Stimulated activated CD8-positive, alpha-beta memory T cell treated with anti-CD3 and anti-CD28 coated beads, Interleukin-15, amount 100 ng/mL, for 1 hour (primary cell): ENCODE measurements around the gene MED28.
A peak's percentile ranks its signal among the peaks of the same experiment; 100 is the strongest.
"Not testable (repeated sequence)": the region's sequence is repeated elsewhere in the genome, so short reads cannot be mapped to it uniquely, and the experiment has no call there.

Experiments
- DNase-seq: peaks from one replicate; pipeline ENCODE4 v3.0.0-alpha.2; 2020; ENCODE audit warnings: low read depth

MED28 gene

GRCh38 chr4:17614416-17615299, at the start of gene MED28:
TSS of gene MED28 (plus strand) at chr4:17614641. CDS start at chr4:17614655, 14 bp downstream.
- DNase-seq: peak; percentile 91

GRCh38 chr4:17565846-17566245, 48.6 kb upstream of the MED28 start:
- DNase-seq: no peak

GRCh38 chr4:17567271-17567670, 47.2 kb upstream of the MED28 start:
- no peak for DNase-seq

GRCh38 chr4:17574206-17574605, 40.2 kb upstream of the MED28 start:
- DNase-seq: no peak

GRCh38 chr4:17575177-17575576, 39.3 kb upstream of the MED28 start:
- DNase-seq: not testable (repeated sequence)

GRCh38 chr4:17576932-17577664, 37.3 kb upstream of the MED28 start, which contains the start of gene LAP3:
TSS of gene LAP3 (plus strand) at chr4:17577198. CDS start at chr4:17577466, 268 bp downstream.
- peak; percentile 100 for DNase-seq

- DNase-seq: no peak
Measured at GRCh38 chr4:17577665-17578481, 36.6 kb upstream of the MED28 start.

- no peak for DNase-seq
Measured at GRCh38 chr4:17578482-17578891, 36.0 kb upstream of the MED28 start.

GRCh38 chr4:17580969-17581368, 33.5 kb upstream of the MED28 start:
- DNase-seq: no peak

GRCh38 chr4:17583276-17583675, 31.2 kb upstream of the MED28 start:
- no peak for DNase-seq

GRCh38 chr4:17583941-17584340, 30.5 kb upstream of the MED28 start:
- no peak for DNase-seq

- no peak for DNase-seq
Measured at GRCh38 chr4:17584521-17585213, 29.8 kb upstream of the MED28 start.

- DNase-seq: no peak
Measured at GRCh38 chr4:17587094-17587822, 27.2 kb upstream of the MED28 start.

GRCh38 chr4:17589355-17589754, 25.1 kb upstream of the MED28 start:
- no peak for DNase-seq

- no peak for DNase-seq
Measured at GRCh38 chr4:17595471-17596005, 18.9 kb upstream of the MED28 start.

- no peak for DNase-seq
Measured at GRCh38 chr4:17597517-17597916, 16.9 kb upstream of the MED28 start.

- DNase-seq: no peak
Measured at GRCh38 chr4:17599826-17600225, 14.6 kb upstream of the MED28 start.

GRCh38 chr4:17605236-17605635, 9.2 kb upstream of the MED28 start:
- DNase-seq: no peak

GRCh38 chr4:17613761-17614415, 553 bp upstream of the MED28 start:
- no peak for DNase-seq

GRCh38 chr4:17616283-17616682, 1.8 kb downstream of the MED28 start:
- DNase-seq: no peak
